Mucosa of gallbladder (tissue), 1 donor: ENCODE data around the gene RNF2. TPM values are rescaled to one million over a fixed set of nuclear protein-coding genes. Genes with fewer than 3 reads are reported as not detected.
"Not testable (repeated sequence)": the region's sequence is repeated elsewhere in the genome, so short reads cannot be mapped to it uniquely, and the experiment has no call there.

Experiments
- DNase-seq: peaks from one replicate; pipeline ENCODE4 v3.0.0-alpha.2; 2020; ENCODE audit warnings: low spot score
- total RNA-seq: library from RNA; stranded (reverse); gene quantifications from one replicate; pipeline ENCODE4 v1.2.1, GENCODE V29; 2021
- donor health status: DM: no; HTN: no; CAD: no.

RNF2 gene
- total RNA-seq, 1 donor from 2014 or later: 15.7 TPM

DNA sequence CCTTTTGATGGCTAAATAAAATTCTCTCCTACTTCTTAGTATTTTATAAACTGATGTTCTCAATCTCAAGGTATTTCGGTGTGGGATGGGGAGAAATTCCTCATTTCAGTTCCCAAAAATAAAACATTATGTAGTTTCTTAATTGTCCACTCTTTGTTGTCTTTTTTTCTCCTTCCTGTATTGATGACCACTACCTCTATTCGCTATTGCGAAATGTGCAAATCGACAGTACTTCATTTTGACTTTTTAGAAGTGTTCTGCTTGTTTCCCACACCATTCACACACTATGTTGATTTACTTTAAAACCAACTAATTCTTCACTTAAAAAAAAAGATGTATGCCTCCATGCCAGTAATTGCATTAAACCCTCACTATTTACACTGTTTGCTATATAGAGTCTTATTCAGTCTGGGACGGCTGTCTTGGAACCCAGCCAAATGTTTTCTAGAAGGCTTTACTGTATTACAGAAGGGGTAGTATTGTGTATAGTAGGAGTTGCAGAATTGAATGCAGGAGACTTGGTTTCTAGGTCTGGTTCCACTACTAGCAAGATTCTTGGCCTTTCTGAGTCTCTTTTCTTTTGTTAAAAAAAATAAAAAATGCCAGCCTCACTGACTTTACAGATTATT lies 5.6 kb downstream of the RNF2 start:
- no peak for DNase-seq

DNA sequence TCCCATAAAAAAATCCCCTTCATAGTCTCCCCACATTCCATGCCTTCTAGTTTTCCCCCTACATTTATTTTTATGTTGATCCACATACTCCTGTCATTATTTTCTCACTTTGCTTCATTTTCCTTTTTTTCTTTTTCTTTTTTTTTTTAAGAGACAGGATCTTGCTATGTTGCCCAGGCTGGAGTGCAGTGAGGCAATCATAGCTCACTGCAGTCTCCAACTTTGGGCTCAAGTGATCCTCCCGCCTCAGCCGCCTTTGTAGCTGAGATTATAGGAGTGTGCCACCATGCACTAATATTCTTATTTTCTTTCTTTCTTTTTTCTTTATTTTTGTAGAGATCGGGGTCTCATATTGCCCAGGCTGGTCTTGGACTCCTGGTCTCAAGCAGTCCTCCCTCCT lies 7.8 kb downstream of the RNF2 start:
- no peak for DNase-seq

DNA sequence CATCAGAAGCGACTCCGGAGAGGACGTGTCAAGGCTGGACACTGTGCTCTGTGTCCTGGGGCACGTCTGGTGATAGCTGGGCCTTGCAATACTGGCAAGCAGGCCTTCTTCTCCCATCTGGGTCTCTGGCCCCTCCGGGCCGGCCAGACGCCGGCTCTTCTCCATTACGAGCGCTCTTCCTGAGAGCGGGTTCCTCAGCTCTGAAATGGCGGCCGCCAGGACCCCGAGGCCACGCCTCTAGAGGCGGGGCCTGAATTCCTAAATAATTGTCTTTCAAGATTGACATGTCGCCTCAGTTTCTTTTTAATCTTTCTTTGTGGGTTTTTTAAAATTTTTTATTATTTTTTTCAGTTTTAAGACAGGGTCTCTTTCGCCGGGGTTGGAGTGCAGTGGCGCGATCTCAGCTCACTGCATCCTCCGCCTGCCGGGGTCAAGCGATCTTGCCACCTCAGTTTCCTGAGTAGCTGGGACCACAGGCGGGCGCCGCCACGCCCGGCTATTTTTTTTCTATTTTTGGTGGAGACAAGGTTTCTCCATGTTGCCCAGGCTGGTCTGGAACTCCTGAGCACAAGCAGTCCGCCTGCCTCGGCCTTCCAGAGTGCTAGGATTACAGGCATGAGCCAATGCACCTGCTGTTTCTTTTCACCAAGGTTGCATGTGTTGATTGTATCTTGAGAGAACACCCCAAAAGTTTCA lies 9.2 kb downstream of the RNF2 start:
- DNase-seq: no peak

DNA sequence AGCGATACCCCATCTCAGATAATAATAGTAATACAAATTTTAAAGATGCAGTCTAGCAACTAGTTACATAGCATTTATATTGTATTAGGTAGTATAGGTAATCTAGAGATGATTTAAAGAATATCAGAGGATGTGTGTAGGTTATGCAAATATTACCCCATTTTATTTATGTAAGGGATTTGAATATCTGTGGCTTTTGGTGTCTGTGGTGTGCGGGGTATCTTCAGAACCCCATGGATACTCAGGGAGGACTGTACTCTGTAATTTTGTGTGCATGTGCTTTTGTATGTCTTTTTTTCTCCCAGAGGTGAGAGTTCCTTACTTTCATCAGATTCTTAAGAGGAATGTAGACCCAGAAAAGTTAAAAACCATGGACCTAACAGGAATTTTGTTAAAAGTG lies 12.8 kb downstream of the RNF2 start:
- DNase-seq: no peak

DNA sequence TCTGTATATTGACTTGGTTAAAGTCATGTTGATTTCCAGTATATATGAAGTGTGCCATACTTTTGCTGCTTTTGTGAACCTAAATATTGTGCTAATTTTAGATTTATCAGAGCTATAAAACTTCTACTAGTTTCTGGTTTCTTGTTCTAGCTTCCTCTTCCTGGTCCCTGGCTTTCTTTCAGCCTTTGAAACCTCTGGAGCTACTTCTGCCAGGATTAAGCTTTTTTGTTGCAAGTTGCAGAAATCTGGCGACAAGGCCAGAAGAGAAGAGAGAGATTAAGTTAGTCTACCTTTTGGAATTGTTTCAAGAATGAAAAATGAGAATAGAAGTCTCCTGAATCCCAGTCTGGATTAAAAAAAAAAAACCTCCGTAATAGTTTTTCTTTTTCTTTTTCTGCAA lies 13.5 kb downstream of the RNF2 start:
- DNase-seq: no peak

DNA sequence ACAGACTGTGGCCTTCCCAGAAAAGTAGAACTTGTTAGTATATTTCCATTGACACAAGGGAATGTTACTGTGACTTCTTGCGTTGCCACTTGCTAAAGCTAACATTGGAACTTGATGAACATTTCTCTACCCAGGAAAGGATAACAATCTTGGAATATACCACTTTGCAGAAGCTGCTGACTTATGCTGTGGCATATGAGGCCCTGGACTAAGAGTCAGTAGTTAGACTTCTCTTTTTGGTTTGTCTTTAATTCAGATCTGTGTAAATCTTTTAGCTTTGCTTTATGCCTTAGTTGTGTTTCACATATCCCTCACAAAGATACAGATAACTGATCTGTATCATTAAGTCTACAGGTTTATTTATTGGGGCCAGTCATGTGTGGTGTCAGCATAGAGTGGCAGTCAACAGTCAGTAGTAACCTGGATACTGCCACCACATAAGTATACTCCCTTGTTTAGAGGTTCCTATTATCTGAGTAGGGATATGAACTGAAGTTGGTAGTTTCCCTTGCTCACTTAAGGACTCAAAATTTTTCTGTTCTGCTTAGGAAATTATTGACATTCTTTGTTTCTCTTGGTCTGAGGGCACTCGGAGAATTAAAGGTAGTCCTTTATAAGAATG lies 14.7 kb downstream of the RNF2 start:
- no peak for DNase-seq

DNA sequence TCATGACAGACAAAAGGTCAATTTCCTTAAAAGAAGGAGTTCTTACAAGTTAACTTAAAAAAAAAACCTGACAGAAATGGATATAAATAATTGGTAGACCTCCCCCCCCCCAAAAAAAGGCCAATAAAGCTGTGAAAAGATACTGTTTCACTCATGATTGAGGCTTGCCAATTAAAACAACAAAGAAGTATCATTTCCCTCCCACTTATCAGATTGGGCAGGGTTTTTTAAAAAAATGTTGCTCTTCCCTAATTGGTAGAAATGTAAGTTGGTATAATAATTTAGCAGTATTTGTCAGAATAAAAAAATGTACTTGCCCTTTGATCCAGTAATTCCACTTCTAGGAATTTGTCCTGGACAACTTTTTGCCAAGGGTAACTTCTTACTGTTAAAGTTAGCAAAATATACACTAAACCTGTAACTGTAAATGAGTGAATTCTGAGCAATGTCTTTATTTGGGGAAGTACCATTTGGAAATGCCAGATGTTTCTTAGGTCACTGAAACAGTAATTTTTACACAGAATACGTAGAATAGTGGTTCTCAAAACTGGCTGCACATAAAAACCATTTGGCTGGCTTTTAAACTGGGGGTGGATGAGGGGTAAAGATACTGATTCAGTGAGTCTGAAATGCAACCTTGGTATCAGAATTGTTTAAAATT lies 17.5 kb downstream of the RNF2 start:
- no peak for DNase-seq

DNA sequence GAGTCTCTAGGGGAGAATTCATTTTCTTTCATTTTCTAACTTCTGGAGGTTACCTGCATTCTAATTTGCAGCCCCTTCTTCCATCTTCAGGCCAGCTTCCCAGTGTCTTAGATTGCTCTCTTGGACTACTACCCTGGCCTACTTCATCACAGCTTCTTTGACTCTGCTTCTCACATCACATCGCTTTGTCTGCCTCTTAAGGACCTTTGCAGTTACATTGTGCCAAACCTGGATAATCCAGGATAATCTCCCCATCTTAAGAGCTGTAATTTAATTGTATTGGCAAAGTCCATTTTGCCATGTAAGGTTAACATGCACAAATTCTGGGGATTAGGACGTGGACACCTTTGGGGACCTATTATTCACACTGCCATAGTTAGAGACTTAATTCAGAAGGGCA lies 18.4 kb downstream of the RNF2 start:
- DNase-seq: no peak

DNA sequence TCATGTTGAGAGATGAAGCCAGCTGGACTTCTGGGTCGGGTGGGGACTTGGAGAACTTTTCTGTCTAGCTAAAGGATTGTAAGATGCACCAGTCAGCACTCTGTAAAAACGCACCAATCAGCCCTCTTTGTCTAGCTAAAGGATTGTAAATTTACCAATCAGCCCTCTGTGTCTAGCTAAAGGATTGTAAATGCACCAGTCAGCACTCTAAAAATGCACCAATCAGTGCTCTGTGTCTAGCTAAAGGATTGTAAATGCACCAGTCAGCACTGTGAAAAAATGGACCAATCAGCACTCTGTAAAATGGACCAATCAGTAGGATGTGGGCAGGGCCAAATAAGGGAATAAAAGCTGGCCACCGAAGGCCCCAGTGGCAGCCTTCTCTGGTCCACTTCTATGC lies 19.6 kb downstream of the RNF2 start:
- DNase-seq: not testable (repeated sequence)

DNA sequence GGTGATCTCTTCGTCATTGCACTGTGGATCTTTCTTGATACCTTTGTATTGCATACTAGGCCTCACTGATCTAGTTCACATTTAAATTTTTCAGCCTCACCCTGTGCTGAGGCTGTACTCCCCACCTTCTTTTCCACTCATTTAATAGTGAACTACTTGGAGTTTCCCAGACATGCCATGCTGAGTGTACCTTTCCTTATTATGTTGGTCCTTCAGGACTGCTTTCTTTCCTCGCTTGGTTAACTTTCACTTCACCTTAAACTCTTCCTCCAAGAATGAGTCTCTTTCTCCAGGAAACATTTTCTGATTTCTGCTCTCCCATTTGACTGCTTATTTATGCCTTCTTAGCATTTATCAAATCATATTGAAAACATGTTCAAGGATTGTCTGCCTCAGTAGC lies 20.8 kb downstream of the RNF2 start:
- DNase-seq: no peak

DNA sequence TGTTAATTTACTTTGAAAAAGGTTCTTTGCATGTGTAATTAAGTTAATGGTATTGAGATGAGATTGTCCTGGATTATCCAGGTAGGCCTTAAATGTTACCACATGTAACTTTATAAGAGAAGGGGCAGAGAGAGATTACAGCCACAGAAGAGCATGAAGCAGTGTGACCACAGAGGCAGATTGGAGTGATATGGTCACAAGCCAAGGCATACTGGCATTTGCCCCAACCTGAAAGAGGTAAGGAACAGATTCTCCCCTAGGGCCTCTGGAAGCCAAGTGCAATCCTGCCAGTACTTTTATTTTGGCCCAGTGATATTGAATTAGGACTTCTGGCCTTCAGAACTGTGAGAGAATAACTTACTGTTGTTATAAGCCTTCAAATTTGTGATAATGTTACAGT lies 23.0 kb downstream of the RNF2 start:
- DNase-seq: no peak

DNA sequence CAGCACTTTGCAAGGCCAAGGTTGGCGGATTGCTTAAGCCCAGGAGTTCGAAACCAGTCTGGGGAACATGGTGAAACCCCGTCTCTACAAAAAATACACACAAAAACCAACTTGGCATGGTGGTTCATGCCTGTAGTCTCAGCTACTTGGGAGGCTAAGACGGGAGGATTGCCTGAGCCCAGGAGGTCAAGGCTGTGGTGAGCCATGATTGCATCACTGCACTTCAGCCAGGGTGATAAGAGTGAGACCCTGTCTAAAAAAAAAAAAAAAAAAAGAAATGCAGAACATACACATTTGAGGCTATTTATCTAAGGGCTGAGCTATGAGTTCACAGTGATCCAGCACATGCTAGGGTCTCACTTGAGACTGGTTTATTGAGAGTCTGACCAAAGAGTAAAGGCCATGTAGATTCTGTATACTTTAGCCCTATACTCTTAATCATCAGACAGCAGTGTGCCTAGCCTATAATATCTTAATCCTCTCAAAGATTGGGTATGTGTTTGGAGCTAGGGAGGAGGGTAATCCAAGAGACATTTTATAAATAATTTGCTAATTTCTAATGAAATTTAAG lies 23.9 kb downstream of the RNF2 start:
- DNase-seq: no peak

DNA sequence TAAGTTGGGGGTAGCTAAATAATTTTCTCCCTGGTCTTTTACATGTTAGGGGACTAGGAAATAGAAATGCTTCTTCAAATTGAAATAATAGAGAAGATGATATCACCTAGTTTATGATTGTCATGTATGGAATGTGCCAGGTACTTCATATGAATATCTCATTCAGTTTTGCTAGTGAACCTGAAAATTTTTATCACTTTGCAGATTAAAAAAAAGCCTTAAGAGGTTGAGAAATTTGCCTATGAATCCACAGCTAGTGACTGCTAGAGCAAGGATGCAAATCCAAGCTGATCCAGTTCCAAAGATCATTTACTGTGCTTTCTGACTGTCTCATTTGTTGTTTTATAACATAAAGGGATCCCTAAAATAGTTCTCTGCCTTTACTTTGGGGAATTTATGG lies 24.7 kb downstream of the RNF2 start:
- DNase-seq: no peak

DNA sequence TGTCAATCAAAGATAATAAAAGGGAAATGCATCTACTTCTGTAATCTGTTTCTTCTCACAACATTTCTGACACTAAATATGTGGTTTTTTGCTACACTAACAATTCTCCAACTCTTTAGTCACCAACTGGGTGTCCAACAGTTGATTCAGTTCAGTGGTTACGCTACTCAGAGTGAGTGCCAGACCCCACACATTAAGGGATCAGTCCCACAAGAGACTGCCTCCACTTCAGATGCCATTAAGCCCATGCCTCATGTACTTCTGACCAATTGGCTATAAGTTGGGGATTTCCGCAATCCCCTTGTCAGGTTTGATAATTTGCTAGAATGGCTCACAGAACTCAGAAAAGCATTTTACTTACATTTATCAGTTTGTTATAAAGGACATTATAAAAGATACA lies 28.4 kb downstream of the RNF2 start:
- DNase-seq: no peak

DNA sequence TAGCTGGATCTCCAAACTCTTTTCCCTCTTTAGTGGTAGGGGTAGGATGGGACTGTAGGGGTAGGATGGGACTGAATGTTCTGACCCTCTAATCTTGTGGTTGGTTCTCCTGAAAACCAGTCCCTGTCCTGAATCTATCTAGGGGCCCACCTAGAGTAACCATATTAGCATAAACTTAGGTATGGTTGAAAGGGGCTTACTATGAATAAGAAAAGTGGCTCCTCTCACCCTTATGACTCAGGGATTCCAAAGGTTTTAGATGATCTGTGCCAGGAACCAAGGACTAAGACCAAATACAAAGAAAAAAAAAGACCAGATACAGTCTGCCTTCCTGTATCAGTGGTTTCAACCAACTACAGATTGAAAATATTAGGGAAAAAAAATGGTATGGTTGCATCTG lies 28.9 kb downstream of the RNF2 start:
- no peak for DNase-seq

DNA sequence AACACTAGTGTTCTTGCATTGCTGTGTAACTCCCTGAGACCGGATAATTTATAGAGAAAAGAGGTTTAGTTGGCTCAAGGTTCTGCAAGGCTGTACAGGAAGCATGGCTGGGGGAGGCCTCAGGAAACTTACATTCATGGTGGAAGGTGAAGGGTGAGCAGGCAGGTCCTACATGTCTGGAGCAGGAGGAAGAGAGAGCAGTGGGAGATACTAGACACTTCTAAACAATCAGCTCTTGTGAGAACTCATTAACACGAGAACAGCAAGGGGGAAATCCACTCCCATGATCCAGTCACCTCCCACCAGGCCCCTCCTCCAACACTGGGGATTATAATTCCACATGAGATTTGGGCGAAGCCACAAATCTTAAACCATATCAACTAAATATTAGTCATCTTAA lies 30.1 kb downstream of the RNF2 start:
- no peak for DNase-seq

DNA sequence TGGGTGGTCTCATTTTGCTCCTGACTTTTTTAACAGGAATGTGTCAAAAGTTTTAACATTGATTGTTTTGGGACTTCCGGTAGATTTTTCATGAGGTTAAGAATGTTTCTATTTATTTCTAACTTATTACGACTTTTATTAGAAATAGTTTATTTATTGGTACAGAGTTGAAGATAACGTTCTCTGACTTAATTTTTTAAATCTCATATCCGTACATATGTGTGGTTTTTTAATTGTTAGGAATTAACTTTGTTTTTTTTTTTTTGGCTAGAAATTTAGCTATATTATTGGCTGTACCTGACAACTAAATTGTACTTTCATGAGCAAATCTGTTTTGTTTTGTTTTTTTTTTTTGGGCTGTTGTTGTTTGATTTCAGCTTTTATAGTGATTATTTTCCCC lies 32.0 kb downstream of the RNF2 start:
- DNase-seq: no peak

DNA sequence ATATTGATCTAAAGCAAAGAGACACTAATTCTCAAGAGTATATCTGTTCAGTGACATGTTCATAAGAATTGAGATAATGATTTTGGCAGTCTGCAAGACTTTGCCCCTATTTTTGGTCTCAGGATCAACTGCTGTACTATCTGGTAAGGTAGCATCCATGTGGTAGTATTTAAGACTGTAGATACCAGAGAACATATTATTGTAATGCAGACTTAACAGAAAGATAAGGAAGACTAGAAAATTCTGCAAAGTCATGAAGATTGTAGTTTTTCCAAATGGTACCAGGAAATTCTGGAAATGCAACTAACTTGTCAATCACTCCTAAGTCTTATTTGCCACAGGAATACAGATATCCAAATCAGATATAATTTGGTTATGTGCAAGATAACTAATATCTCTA lies 35.1 kb downstream of the RNF2 start:
- DNase-seq: no peak

DNA sequence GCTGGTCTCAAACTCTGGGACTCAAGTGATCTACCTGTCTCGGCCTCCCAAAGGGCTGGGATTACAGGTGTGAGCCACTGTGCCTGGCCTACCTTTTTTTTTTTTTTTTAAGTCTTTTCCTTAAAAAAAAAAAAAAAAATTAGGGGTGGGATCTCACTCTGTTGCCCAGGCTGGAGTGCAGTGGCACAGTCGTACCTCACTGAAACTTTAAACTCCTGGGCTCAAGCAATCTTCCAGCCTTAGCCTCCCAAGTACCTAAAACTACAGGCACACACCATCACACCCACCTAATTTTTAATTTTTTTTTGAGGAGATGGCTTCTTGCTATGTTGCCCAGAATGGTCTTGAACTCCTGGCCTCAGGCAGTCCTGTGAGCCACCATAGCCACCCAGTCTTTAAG lies 38.5 kb downstream of the RNF2 start:
- DNase-seq: no peak

DNA sequence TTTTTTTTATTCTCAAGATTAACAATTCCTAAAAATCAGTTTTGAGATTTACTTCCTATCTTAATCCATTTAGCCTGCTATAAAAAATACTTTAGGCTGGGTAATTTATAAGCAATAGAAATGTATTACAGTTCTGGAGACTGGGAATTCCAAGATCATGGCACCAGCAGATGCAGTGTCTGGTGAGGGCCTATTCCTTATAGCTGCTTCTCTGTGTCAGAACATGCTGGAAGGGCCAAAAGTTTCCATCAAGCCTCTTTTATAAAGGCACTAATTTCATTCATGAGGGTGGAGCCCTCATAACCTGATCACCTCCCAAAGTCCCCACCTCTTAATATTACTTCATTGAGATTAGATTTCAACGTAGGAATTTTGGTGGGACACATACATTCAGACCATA lies 41.7 kb downstream of the RNF2 start:
- DNase-seq: no peak

DNA sequence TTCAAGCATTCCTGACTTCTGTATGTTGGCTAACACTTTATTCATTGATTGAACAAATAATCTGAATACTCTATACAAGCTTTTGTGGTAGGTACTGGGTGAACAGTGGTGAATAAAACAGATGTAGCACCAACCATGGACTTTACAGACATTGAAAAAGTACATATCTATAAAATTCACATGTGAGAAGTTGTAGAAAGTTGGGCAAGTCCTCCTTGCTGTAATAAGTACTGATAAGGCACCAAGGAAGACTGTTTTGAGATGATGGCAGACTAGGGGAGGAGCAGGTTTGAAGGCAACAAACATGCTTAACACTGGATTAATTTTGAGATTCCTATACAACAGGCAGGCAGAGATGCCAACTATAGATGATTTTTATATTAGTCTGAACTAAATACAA lies 42.4 kb downstream of the RNF2 start:
- no peak for DNase-seq

DNA sequence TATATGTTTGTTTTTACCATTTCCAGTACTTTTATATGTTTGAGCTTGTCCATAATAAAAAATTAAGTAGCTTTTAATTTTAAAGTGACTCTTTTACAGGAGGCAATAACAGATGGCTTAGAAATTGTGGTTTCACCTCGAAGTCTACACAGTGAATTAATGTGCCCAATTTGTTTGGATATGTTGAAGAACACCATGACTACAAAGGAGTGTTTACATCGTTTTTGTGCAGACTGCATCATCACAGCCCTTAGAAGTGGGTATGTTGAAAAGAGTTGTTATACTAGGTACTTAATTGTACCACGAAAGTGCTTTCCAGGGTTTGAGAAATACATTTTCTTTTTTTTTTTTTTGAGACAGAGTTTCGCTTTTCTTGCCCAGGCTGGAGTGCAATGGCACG lies 46.1 kb downstream of the RNF2 start:
- no peak for DNase-seq

DNA sequence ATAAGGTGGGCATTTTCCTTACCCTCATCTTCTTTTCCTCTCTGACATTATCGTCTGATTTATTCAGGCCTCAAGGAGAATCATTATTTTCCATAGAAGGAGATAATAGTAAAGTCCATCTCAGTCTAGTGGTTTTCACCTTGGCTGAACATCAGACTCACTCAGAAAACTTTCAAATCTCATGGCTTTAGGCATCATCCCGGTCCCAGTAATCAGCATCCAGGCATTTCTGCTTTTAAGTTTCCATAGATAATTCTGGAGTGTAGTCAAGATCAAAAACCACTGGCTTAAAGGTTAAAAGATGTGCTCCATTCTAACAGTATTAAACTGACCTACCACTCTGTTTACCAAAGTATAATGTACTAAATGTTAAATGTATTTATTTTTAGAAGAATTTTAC lies 49.4 kb downstream of the RNF2 start:
- no peak for DNase-seq
